ENCODE data around the gene CDH23.

- TF ChIP-seq BACH2 (CRISPR knock-in tag; IDR thresholded peaks at IDR 0.05; ENCODE audit: borderline replicate concordance) (no peak), POU6F1 (CRISPR knock-in tag; IDR thresholded peaks at IDR 0.05; ENCODE audit: borderline replicate concordance, low read depth) (no peak), ZFP3 (CRISPR knock-in tag; IDR thresholded peaks at IDR 0.05) (no peak), ZFP30 (CRISPR knock-in tag; IDR thresholded peaks at IDR 0.05) (no peak), RARB (CRISPR knock-in tag; IDR thresholded peaks at IDR 0.05) (no peak), PATZ1 (CRISPR knock-in tag; IDR thresholded peaks at IDR 0.05; ENCODE audit: borderline replicate concordance) (no peak), ARNTL (CRISPR knock-in tag; IDR thresholded peaks at IDR 0.05; ENCODE audit: borderline replicate concordance, low read depth) (no peak), ZNF70 (CRISPR knock-in tag; IDR thresholded peaks at IDR 0.05) (no peak), CREB5 (CRISPR knock-in tag; IDR thresholded peaks at IDR 0.05; ENCODE audit: low read depth) (no peak), ISL1 (CRISPR knock-in tag; IDR thresholded peaks at IDR 0.05) (no peak)
These were observed 308.1 kb downstream of the CDH23 start for GRCh38 chr10:71704816-71705215.
